GM12878 (cell line): ENCODE data around the gene CACNG4. TPM values are rescaled to one million over a fixed set of nuclear protein-coding genes. Genes with fewer than 3 reads are reported as not detected.

Source experiments
- ATAC-seq: fragments of 200-7000 bp; cut with Tn5 transposase; 3 replicates; pipeline ENCODE4 v1.9.1; 2020; ENCODE audit warnings: mild to moderate bottlenecking, moderate library complexity
- BruUV-seq: library from RNA; stranded (reverse); fragments of 400-500 nt; replicated peaks from 2 replicates; lab custom pipeline; 2021; lab: Mats Ljungman, UMichigan
- CTCF ChIA-PET: fragments of 300-600 bp; sonication (Branson Sonifier 250); formaldehyde crosslinking; extraction: SDS; loops from one replicate; lab custom pipeline; 2021; ENCODE audit warnings: inconsistent platforms; lab: Yijun Ruan, JAX
- POLR2A ChIA-PET: fragments of 350-600 bp; formaldehyde crosslinking; extraction: SDS; loops from one replicate; lab custom pipeline; 2021; ENCODE audit warnings: inconsistent platforms; lab: Charles Lee
- RAD21 ChIA-PET: fragments of 300-600 bp; sonication (Branson Sonifier 250); formaldehyde crosslinking; loops from one replicate; lab custom pipeline; 2023; ENCODE audit warnings: antibody characterized with exemption; ENCODE audit not compliant: unreplicated experiment; lab: Charles Lee
- SMC1A ChIA-PET: fragments of 300-600 bp; sonication (Branson Sonifier 250); formaldehyde crosslinking; loops from one replicate; lab custom pipeline; 2023; ENCODE audit not compliant: unreplicated experiment, uncharacterized antibody; lab: Charles Lee
- DNase-seq: peaks from one replicate; pipeline ENCODE4 v3.0.0-alpha.2; 2011; ENCODE audit warnings: low read depth, low spot score
- FAIRE-seq: peaks from 3 replicates; lab custom pipeline; 2011; peaks lifted over from hg19 to GRCh38; lab: Jason Lieb, UNC
- H2AFZ ChIP-seq: 2 replicates; pipeline ENCODE4 v1.6.0; 2011; ENCODE audit warnings: low read depth, low read length, control low read depth; ENCODE audit not compliant: control insufficient read depth
- H3K27ac ChIP-seq: 2 replicates; pipeline ENCODE4 v1.5.1; 2011; ENCODE audit warnings: control low read depth; ENCODE audit not compliant: control insufficient read depth, insufficient read depth
- H3K27me3 ChIP-seq, 2 experiments: replicated peaks in 1 of 2; 2 replicates each; pipeline versions ENCODE4 v1.6.0 to v1.6.1; 2011; ENCODE audit warnings: low read length in 1 of 2; ENCODE audit not compliant: control insufficient read depth in 2 of 2, insufficient read depth in 2 of 2
- H3K36me3 ChIP-seq, 2 experiments: 2 replicates each; pipeline ENCODE4 v1.5.1; 2011; ENCODE audit warnings: low read length in 1 of 2; ENCODE audit not compliant: control insufficient read depth in 2 of 2, insufficient read depth in 2 of 2
- H3K4me1 ChIP-seq: 2 replicates; pipeline ENCODE4 v1.6.1; 2011; ENCODE audit warnings: mild to moderate bottlenecking, low read length, moderate library complexity, mixed read lengths; ENCODE audit not compliant: control insufficient read depth, insufficient read depth
- H3K4me2 ChIP-seq: 2 replicates; pipeline ENCODE4 v1.6.0; 2011; ENCODE audit warnings: control low read depth; ENCODE audit not compliant: control insufficient read depth, insufficient read depth
- H3K4me3 ChIP-seq: fragments of 200-600 bp; sonication (generic); 2 replicates; pipeline ENCODE4 v1.5.1; 2016
- H3K79me2 ChIP-seq: 2 replicates; pipeline ENCODE4 v1.6.0; 2011; ENCODE audit warnings: low read length; ENCODE audit not compliant: control insufficient read depth, insufficient read depth
- H3K9ac ChIP-seq: 2 replicates; pipeline ENCODE4 v1.8.0; 2011; ENCODE audit warnings: low read length, control low read depth, mixed read lengths; ENCODE audit not compliant: control insufficient read depth, insufficient read depth
- H3K9me3 ChIP-seq: replicated peaks from 3 replicates; pipeline ENCODE4 v1.5.1; 2011; ENCODE audit warnings: mild to moderate bottlenecking, low read length; ENCODE audit not compliant: control insufficient read depth, insufficient read depth
- H4K20me1 ChIP-seq: 2 replicates; pipeline ENCODE4 v1.6.0; 2011; ENCODE audit not compliant: control insufficient read depth, insufficient read depth
- CREB1 ChIP-seq: IDR thresholded peaks from 2 replicates; pipeline ENCODE4 v1.6.1; 2012; ENCODE audit warnings: low read depth, mild to moderate bottlenecking, inconsistent platforms
- FOXK2 ChIP-seq: fragments of 450-650 bp; IDR thresholded peaks from 2 replicates; pipeline ENCODE4 v1.6.1; 2017; ENCODE audit warnings: mild to moderate bottlenecking, moderate library complexity
- KLF5 ChIP-seq: fragments of 450-650 bp; IDR thresholded peaks from 2 replicates; pipeline ENCODE4 v1.6.1; 2014; ENCODE audit warnings: mild to moderate bottlenecking; ENCODE audit not compliant: partially characterized antibody
- MTA2 ChIP-seq: fragments of 450-650 bp; IDR thresholded peaks from 2 replicates; pipeline ENCODE4 v1.6.1; 2016; ENCODE audit warnings: low read depth, mild to moderate bottlenecking, moderate library complexity
- NFYB ChIP-seq: IDR thresholded peaks from 2 replicates; pipeline ENCODE4 v1.6.1; 2011; ENCODE audit warnings: low read depth, mild to moderate bottlenecking, low read length, improper control_type of control experiment, moderate library complexity; ENCODE audit not compliant: insufficient read depth
- POLR2A ChIP-seq: IDR thresholded peaks from 2 replicates; pipeline ENCODE4 v1.6.1; 2011; ENCODE audit warnings: low read depth, mild to moderate bottlenecking, low read length
- POLR2AphosphoS2 ChIP-seq: IDR thresholded peaks from 2 replicates; pipeline ENCODE4 v1.6.1; 2011; ENCODE audit warnings: low read depth, mild to moderate bottlenecking, low read length, improper control_type of control experiment, moderate library complexity
- STAT3 ChIP-seq: IDR thresholded peaks from 2 replicates; pipeline ENCODE4 v1.6.1; 2011; ENCODE audit warnings: low read depth, low read length, improper control_type of control experiment
- ZNF384 ChIP-seq: IDR thresholded peaks from 2 replicates; pipeline ENCODE4 v1.6.1; 2012; ENCODE audit warnings: low read depth, mild to moderate bottlenecking, low read length, improper control_type of control experiment, borderline replicate concordance
- WGBS: methylation state at CpG from one replicate; pipeline ENCODE4 v1.1.6; 2016; ENCODE audit warnings: low lambda C conversion rate; ENCODE audit not compliant: insufficient replicate concordance, insufficient coverage; ENCODE audit errors: missing lambda C conversion rate; 5-methylcytosine and 5-hydroxymethylcytosine counted together
- in situ Hi-C: fragments of 300-500 bp; cut with MboI; formaldehyde crosslinking; loops from 9 replicates; pipeline ENCODE4 v1.14.3; 2018; ENCODE audit warnings: mixed read lengths
- intact Hi-C: fragments of 100-400 bp; cut with micrococcal nuclease; formaldehyde crosslinking; loops from one replicate; pipeline ENCODE4 v1.14.2; 2022; ENCODE audit not compliant: unreplicated experiment
- polyA plus RNA-seq, 11 experiments: library from polyadenylated mRNA; depleted of rRNA in 4 of 11; unstranded in 6 of 11; stranded (reverse) in 5 of 11; fragments of >200 nt; fragmentation: Nextera tagmentation in 4 of 11; fragmentation: Illumina TruSeq in 1 of 11; extraction: Ambion mirVana in 4 of 11; extraction: Trizol in 1 of 11; gene quantifications; 1 replicate in 1 of 11; 2 replicates in 10 of 11; pipeline versions ENCODE4 v1.2.1 to v1.2.3, GENCODE V29; 2011 to 2016; ENCODE audit warnings: inconsistent platforms in 2 of 11, missing spikeins in 2 of 11, low read depth in 1 of 11
- total RNA-seq, 4 experiments: library from RNA; depleted of rRNA in 3 of 4; stranded (reverse); fragments of >200 nt in 3 of 4; fragmentation: Illumina TruSeq in 1 of 4; extraction: Trizol in 1 of 4; gene quantifications; 2 replicates each; pipeline versions ENCODE4 v1.2.1 to v1.2.3, GENCODE V29; 2013 to 2021
- TF ChIP-seq, protein P1 (sequence below): IDR thresholded peaks from 2 replicates; pipeline ENCODE4 v1.6.1; 2011; ENCODE audit warnings: low read depth, mild to moderate bottlenecking, low read length, moderate library complexity, borderline replicate concordance; ENCODE audit errors: extremely low read depth
- TF ChIP-seq, protein P2 (sequence below): fragments of 450-650 bp; IDR thresholded peaks from 2 replicates; pipeline ENCODE4 v1.6.1; 2014; ENCODE audit warnings: mild to moderate bottlenecking

The CACNG4 gene
- total and polyA plus RNA-seq, 10 of the 15 experiments (the other 5 are each of a cell fraction or from before 2014, with no cell fraction given): 0.08 TPM; not detected in 8

DNA sequence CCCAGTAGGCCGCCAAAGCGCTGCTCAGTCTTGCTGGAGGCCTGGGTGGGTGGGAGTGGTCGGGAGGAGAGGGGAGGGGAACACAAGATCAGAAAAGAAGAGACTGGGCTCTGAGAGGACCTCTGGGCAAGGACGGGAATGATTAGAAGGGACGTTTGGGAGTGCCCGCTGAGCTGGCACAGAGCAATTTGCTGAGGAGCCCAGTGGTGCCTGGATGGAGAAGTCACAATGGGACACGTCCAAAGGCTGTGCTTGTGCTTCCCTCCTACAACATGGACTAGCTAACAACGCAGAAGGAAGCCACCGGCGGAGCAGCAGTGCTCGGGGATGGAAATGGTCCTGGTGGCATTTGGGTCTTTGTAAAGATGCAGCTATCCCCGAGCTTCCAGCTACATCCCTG, 45.6 kb upstream of the CACNG4 start:
- Histone ChIP-seq H3K9me3 (no peaks in the 10 kb centered on the region), H3K79me2 (no peaks in the 10 kb centered on the region), H3K9ac (no peak overlapping the region), H3K4me3 (no peak overlapping the region), H2AFZ (no peak overlapping the region), H3K36me3 (no peaks in the 10 kb centered on the region), H3K27ac (no peak overlapping the region), H4K20me1 (no peaks in the 10 kb centered on the region), H3K4me1 (no peaks in the 10 kb centered on the region), H3K27me3 (no peaks in the 10 kb centered on the region; a peak in 1 of 4 replicates), H3K4me2 (no peak overlapping the region)
- ATAC-seq (no peak), DNase-seq (no peak), FAIRE-seq (no peak)
- BruUV-seq: no TSS peak
- SMC1A ChIA-PET: no interaction called here
- in situ Hi-C loops: no loop called here
- 20% methylated on average over 10 of the region's 12 CpGs for WGBS
- TF ChIP-seq, protein P1, sequence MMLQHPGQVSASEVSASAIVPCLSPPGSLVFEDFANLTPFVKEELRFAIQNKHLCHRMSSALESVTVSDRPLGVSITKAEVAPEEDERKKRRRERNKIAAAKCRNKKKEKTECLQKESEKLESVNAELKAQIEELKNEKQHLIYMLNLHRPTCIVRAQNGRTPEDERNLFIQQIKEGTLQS: no peak
- TF ChIP-seq POLR2A (no peak), KLF5 (no peak), CREB1 (no peak), STAT3 (no peak), POLR2AphosphoS2 (no peak), ZNF384 (no peak), MTA2 (no peak), FOXK2 (no peak), NFYB (no peak)
- TF ChIP-seq, protein P2, sequence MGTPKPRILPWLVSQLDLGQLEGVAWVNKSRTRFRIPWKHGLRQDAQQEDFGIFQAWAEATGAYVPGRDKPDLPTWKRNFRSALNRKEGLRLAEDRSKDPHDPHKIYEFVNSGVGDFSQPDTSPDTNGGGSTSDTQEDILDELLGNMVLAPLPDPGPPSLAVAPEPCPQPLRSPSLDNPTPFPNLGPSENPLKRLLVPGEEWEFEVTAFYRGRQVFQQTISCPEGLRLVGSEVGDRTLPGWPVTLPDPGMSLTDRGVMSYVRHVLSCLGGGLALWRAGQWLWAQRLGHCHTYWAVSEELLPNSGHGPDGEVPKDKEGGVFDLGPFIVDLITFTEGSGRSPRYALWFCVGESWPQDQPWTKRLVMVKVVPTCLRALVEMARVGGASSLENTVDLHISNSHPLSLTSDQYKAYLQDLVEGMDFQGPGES: no peak
- CTCF ChIA-PET: no interaction called here
- RAD21 ChIA-PET: no interaction called here
- POLR2A ChIA-PET: no interaction called here
- intact Hi-C loops: no loop called here
